D721Med (cell line): ENCODE measurements around the gene ERGIC1.

Source experiments
- DNase-seq: peaks from one replicate; pipeline ENCODE4 v3.0.0; 2011; ENCODE audit warnings: low spot score; ENCODE audit not compliant: insufficient read length
- FAIRE-seq: peaks from 2 replicates; lab custom pipeline; 2011; peaks lifted over from hg19 to GRCh38; lab: Jason Lieb, UNC
- CTCF ChIP-seq: IDR thresholded peaks from 2 replicates; pipeline ENCODE4 v1.5.1; 2012; ENCODE audit warnings: mild to moderate bottlenecking, control low read depth; ENCODE audit not compliant: insufficient read depth; ENCODE audit errors: missing control alignments

The ERGIC1 gene

GRCh38 chr5:172866802-172867748, 33.0 kb downstream of the ERGIC1 start:
- FAIRE-seq = no peak
- DNase-seq = no peak
- no peak for TF ChIP-seq CTCF

- FAIRE-seq = no peak
- DNase-seq = no peak
- no peak for TF ChIP-seq CTCF
Observed at GRCh38 chr5:172867761-172868435, 33.8 kb downstream of the ERGIC1 start.

- no peak for TF ChIP-seq CTCF
- FAIRE-seq (no peak), DNase-seq (no peak)
Observed at GRCh38 chr5:172868436-172868923, 34.4 kb downstream of the ERGIC1 start.

- TF ChIP-seq CTCF = no peak
- FAIRE-seq (no peak), DNase-seq (no peak)
Observed at GRCh38 chr5:172868924-172869591, 35.0 kb downstream of the ERGIC1 start.

- DNase-seq (no peak), FAIRE-seq (no peak)
- no peak for TF ChIP-seq CTCF
Observed at GRCh38 chr5:172869691-172870090, 35.6 kb downstream of the ERGIC1 start.

GRCh38 chr5:172870291-172870714, 36.3 kb downstream of the ERGIC1 start:
- no peak for TF ChIP-seq CTCF
- no peak for FAIRE-seq
- DNase-seq = no peak
